Adrenal gland (tissue), 12 donors: ENCODE measurements around the gene TLE2. TPM values are rescaled to one million over a fixed set of nuclear protein-coding genes. Genes with fewer than 3 reads are reported as not detected.

Experiments used
- DNase-seq, 7 donors: peaks; one replicate each; pipeline ENCODE4 v3.0.0-alpha.2; 2019 to 2020
- H3K27ac ChIP-seq, 5 donors: fragments of 200-600 bp; sonication (generic) in 4 of 5; 1 replicate in 3 of 5; 2 replicates in 2 of 5; pipeline versions ENCODE4 v1.5.1 to v1.8.0; 2016 to 2020; ENCODE audit warnings: mild to moderate bottlenecking in 1 of 5
- H3K27me3 ChIP-seq: fragments of 200-600 bp; 2 replicates; pipeline ENCODE4 v1.8.0; 2021
- H3K36me3 ChIP-seq, 2 donors: fragments of 200-600 bp; replicated peaks in 1 of 2; 1 replicate in 1 of 2; 2 replicates in 1 of 2; pipeline versions ENCODE4 v1.5.1 to v1.8.0; 2018 to 2022
- H3K4me1 ChIP-seq, 2 donors: fragments of 200-600 bp; replicated peaks in 1 of 2; 1 replicate in 1 of 2; 2 replicates in 1 of 2; pipeline versions ENCODE4 v1.5.1 to v1.8.0; 2018 to 2021
- H3K4me3 ChIP-seq, 4 donors: fragments of 200-600 bp; sonication (generic) in 3 of 4; one replicate each; pipeline ENCODE4 v1.5.1; 2016 to 2018
- H3K9me3 ChIP-seq, 3 donors: fragments of 200-600 bp; sonication (generic) in 1 of 3; replicated peaks in 1 of 3; 1 replicate in 2 of 3; 2 replicates in 1 of 3; pipeline versions ENCODE4 v1.5.1 to v1.8.0; 2016 to 2021
- POLR2A ChIP-seq, 2 donors: fragments of 450-650 bp; IDR thresholded peaks; one replicate each; pipeline ENCODE4 v1.6.1; 2017; ENCODE audit warnings: antibody characterized with exemption in 2 of 2, mild to moderate bottlenecking in 2 of 2, moderate library complexity in 1 of 2
- WGBS, 4 donors: extraction: QIAGEN DNeasy Blood & Tissue Kit in 2 of 4; methylation state at CpG; one replicate each; pipeline versions ENCODE4 v1.1.5 to v1.1.7; 2013 to 2017; 5-methylcytosine and 5-hydroxymethylcytosine counted together
- intact Hi-C, 2 donors: fragments of 100-400 bp; cut with DNase I; formaldehyde crosslinking; loops; one replicate each; pipeline versions ENCODE4 v1.14.1 to v1.15.0; 2022 to 2023
- polyA plus RNA-seq, 3 donors: library from polyadenylated mRNA; stranded (reverse); fragments of 200-250 nt in 2 of 3; fragments of 350-450 nt in 1 of 3; fragmentation: Illumina TruSeq in 1 of 3; extraction: RNeasy Lipid Tissue Mini Kit (QIAGEN cat#74804) in 1 of 3; gene quantifications; one replicate each; pipeline ENCODE4 v1.2.3, GENCODE V29; 2013 to 2014
- total RNA-seq, 9 donors: library from RNA; depleted of rRNA in 4 of 9; stranded (reverse); fragments of >200 nt in 4 of 9; fragments of 120-200 nt in 1 of 9; fragmentation: NEBNext Ultra II Directional in 1 of 9; extraction: Animal tissue kit (Norgen Biotek cat#: 25700) in 1 of 9; gene quantifications; one replicate each; pipeline versions ENCODE4 v1.1.0 to v1.2.4, GENCODE V29; 2013 to 2023
- TF ChIP-seq, protein P1 (sequence below), 6 experiments: fragments of 450-650 bp in 4 of 6; fragments of 200-600 bp in 2 of 6; sonication (generic) in 1 of 6; IDR thresholded peaks; 1 replicate in 5 of 6; 2 replicates in 1 of 6; pipeline versions ENCODE4 v1.5.1 to v1.8.0; 2016 to 2021; ENCODE audit warnings: antibody characterized with exemption in 6 of 6, mild to moderate bottlenecking in 2 of 6, moderate library complexity in 1 of 6
- donor health status: healthy with polysubstance abuse.
- donor health status: Bipolar disorder and iron deficiency.
- donor health status: DM: yes; HTN: yes; CAD: no.
- donor health status: DM: no; HTN: no; CAD: no.
- donor health status: DM: no; HTN: no; CAD: no.
- donor health status: DM: yes; HTN: yes; CAD: no.

Gene TLE2
- total and polyA plus RNA-seq, 12 donors: 4.0 to 106 (median 57.2) TPM

DNA sequence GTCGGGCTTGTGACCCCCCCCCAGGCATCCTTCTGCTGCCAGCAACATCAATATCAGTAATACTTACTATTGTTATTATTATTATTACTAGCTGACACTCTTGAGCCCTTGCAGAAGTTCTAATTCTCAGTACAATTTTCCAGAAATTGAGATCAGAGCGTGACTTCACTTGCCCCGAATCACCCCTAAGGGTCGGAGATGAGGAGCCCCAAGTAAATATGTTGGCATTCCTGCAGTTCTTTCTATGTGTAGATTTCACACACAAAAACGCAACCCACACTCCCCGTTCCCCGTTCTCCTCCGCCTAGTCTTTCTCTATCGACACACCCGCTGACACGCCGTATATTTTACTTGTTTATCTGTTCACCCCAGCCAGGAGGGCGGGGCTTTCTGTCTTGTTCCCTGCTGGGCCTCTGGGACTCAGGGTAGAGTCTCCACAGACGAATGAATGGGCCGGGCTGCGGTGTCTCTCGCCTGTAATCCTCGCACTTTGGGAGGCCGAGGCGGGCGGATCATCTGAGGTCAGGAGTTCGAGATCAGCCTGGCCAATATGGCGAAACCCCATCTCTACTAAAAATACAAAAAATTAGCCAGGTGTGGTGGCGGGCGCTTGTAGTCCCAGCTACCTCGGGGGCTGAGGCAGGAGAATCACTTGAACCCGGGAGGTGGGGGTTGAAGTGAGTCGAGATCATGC lies 18.6 kb upstream of the TLE2 start:
- H3K27me3 ChIP-seq: no peaks in the 10 kb centered on the region
- peak overlapping the region in 4 of 5 donors; percentile 23 to 88 (median 70) for H3K27ac ChIP-seq
- no peaks in the 10 kb centered on the region for H3K36me3 ChIP-seq
- H3K4me1 ChIP-seq: peaks cover 4 to 11% of the 10 kb centered on the region in 2 donors
- no peaks in the 10 kb centered on the region for H3K9me3 ChIP-seq
- peak; percentile 86 to 96 (median 94) for DNase-seq
- intact Hi-C loops: no loop called here
- peak overlapping the region in 2 of 4 donors; percentile 12 to 64 for H3K4me3 ChIP-seq
- peak in 1 of 2 donors; percentile 77 for TF ChIP-seq POLR2A (IDR thresholded peaks at IDR 0.05)
- TF ChIP-seq, protein P1, sequence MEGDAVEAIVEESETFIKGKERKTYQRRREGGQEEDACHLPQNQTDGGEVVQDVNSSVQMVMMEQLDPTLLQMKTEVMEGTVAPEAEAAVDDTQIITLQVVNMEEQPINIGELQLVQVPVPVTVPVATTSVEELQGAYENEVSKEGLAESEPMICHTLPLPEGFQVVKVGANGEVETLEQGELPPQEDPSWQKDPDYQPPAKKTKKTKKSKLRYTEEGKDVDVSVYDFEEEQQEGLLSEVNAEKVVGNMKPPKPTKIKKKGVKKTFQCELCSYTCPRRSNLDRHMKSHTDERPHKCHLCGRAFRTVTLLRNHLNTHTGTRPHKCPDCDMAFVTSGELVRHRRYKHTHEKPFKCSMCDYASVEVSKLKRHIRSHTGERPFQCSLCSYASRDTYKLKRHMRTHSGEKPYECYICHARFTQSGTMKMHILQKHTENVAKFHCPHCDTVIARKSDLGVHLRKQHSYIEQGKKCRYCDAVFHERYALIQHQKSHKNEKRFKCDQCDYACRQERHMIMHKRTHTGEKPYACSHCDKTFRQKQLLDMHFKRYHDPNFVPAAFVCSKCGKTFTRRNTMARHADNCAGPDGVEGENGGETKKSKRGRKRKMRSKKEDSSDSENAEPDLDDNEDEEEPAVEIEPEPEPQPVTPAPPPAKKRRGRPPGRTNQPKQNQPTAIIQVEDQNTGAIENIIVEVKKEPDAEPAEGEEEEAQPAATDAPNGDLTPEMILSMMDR (IDR thresholded peaks at IDR 0.05): no peak
- 8 to 13% (median 11%) methylated on average over 28 of the region's 28 CpGs for WGBS, 4 donors

DNA sequence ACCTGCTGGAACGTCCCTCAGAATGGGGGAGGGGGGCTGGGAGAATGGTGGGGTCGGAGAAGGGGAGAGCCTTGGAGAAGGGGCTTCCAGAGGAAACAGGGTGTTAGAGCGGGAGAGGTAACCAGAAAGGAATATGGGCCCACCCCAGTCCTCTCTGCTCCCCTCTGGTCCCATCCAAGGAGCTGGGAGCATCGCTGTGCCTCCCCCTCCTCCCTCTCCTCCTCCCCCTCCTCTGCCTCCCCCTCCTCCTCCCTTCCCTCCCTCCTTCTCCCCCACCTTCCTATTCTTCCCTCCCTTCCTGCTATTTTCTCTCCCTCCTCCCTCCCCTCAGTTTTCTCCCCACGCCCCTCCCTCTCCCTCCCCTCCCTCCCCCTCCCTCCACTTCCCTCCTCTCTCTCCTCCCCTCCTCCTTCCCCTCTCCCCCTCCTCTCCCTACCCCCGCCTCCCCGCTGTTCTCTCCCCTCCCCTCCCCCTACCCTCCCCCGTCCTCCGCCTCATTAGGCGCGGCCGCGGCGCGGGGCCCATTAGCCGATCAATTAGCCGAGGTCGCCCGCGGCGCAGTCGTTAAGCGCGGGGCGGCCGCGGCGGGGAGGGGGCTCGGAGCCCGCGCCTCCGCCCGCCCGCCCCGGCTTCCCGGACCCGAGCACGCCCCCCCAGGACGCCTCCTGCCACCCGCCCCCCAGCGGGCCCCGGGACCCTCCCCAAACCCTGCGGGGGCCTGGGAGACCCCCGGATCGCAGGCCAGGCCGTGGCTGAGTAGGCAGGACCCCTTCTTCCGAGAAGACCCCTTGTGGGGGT lies 17.8 kb upstream of the TLE2 start:
- Histone ChIP-seq H3K27me3 (no peaks in the 10 kb centered on the region), H3K9me3 (no peaks in the 10 kb centered on the region), H3K36me3 (no peaks in the 10 kb centered on the region), H3K27ac (peak overlapping the region in 4 of 5 donors; percentile 23 to 88 (median 70)), H3K4me1 (peaks cover 4 to 11% of the 10 kb centered on the region in 2 donors), H3K4me3 (peak overlapping the region in 2 of 4 donors; percentile 12 to 64)
- WGBS, 4 donors: 2 to 15% (median 7%) methylated on average over 5 to 47 of the region's 47 CpGs
- TF ChIP-seq, protein P1 (IDR thresholded peaks at IDR 0.05): no peak
- no peak for TF ChIP-seq POLR2A (IDR thresholded peaks at IDR 0.05)
- peak in 4 of 7 donors; percentile 50 to 74 (median 66) for DNase-seq
- intact Hi-C loops: no loop called here

DNA sequence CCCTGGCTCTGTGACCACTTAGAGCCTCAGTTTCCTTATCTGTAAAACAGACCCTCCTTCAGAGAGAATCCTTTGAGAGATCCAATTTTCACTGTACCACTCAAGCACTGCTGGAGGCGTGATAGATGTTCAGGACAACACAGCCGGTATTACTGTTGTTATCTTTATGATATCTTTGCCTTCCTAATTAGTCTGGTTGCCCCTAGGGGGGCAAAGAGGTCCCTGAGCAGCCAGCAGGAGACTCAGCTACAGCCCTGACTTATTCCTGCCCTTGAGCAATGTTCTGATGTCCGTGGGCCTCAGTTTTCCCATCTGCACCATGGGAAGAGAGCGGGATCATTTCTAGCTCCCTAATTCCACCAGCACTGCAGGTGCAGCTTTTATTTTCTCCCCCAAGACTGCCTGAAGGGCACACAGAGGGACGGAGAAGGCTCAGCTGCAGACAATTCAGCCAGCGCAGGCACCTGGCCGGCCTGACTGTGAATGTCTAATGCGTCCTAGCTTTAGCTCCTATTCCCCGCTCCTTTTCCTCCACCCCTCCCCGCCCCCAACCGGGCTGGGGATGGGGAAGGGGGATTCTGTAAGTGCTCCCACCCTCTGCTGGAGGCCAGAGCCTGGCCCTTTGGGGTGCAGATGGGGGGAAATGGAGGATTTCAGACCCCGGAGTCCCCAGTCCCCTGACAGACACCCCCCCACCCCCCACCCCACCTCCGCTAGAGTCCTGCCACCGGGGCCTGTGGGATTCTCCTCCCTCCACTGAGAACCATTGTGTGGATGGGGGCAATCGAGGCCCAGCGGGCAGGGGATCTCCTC lies 17.0 kb upstream of the TLE2 start:
- Histone ChIP-seq H3K4me1 (peaks cover 4 to 11% of the 10 kb centered on the region in 2 donors), H3K36me3 (no peaks in the 10 kb centered on the region), H3K4me3 (no peak overlapping the region), H3K9me3 (no peaks in the 10 kb centered on the region), H3K27ac (peak overlapping the region in 2 of 5 donors; percentile 30 to 88), H3K27me3 (no peaks in the 10 kb centered on the region)
- intact Hi-C loops: no loop called here
- WGBS, 4 donors: 33 to 46% (median 42%) methylated on average over 13 to 16 of the region's 16 CpGs
- TF ChIP-seq, protein P1 (IDR thresholded peaks at IDR 0.05): no peak
- TF ChIP-seq POLR2A (IDR thresholded peaks at IDR 0.05): no peak
- DNase-seq: no peak

GRCh38 chr19:3045191-3045590 lies 16.1 kb upstream of the TLE2 start:
- Histone ChIP-seq H3K27ac (peak overlapping the region in 1 of 5 donors; percentile 3), H3K4me3 (no peak overlapping the region), H3K4me1 (peaks cover 4 to 11% of the 10 kb centered on the region in 2 donors), H3K36me3 (no peaks in the 10 kb centered on the region), H3K27me3 (no peaks in the 10 kb centered on the region), H3K9me3 (no peaks in the 10 kb centered on the region)
- TF ChIP-seq, protein P1 (IDR thresholded peaks at IDR 0.05): no peak
- TF ChIP-seq POLR2A (IDR thresholded peaks at IDR 0.05): no peak
- 61 to 89% (median 79%) methylated on average over 5 to 6 of the region's 6 CpGs for WGBS, 4 donors
- intact Hi-C loops: no loop called here
- no peak for DNase-seq
